Lower leg skin (tissue), 4 donors: ENCODE measurements around the gene SNAP29. TPM values are rescaled to one million over a fixed set of nuclear protein-coding genes. Genes with fewer than 3 reads are reported as not detected.
"Not testable (repeated sequence)": the region's sequence is repeated elsewhere in the genome, so short reads cannot be mapped to it uniquely, and the experiment has no call there.

ENCODE experiments used
- DNase-seq, 2 donors: peaks; one replicate each; pipeline ENCODE4 v3.0.0-alpha.2; 2019; ENCODE audit warnings: low spot score in 2 of 2
- H3K4me3 ChIP-seq: fragments of 200-600 bp; sonication (generic); 2 replicates; pipeline ENCODE4 v1.5.1; 2017; ENCODE audit warnings: mild to moderate bottlenecking, low read depth; ENCODE audit not compliant: poor library complexity, severe bottlenecking
- CTCF ChIP-seq, 3 donors: fragments of 450-650 bp; IDR thresholded peaks; one replicate each; pipeline ENCODE4 v1.5.1; 2016; ENCODE audit warnings: antibody characterized with exemption in 3 of 3, mild to moderate bottlenecking in 3 of 3, moderate library complexity in 2 of 3
- POLR2A ChIP-seq, 2 donors: fragments of 450-650 bp; IDR thresholded peaks; one replicate each; pipeline ENCODE4 v1.6.1; 2016 to 2017; ENCODE audit warnings: antibody characterized with exemption in 2 of 2, mild to moderate bottlenecking in 1 of 2, moderate library complexity in 1 of 2
- WGBS, 2 donors: methylation state at CpG; one replicate each; pipeline ENCODE4 v1.1.5; 2018; 5-methylcytosine and 5-hydroxymethylcytosine counted together
- intact Hi-C: fragments of 100-400 bp; cut with DNase I; formaldehyde crosslinking; loops from one replicate; pipeline ENCODE4 v1.15.0; 2023; ENCODE audit warnings: low total_unique reads
- total RNA-seq, 4 donors: library from RNA; depleted of rRNA; stranded (reverse); fragments of >200 nt; gene quantifications; one replicate each; pipeline ENCODE4 v1.1.0, GENCODE V29; 2016

Gene SNAP29
- total RNA-seq, 4 donors from 2014 or later, result 25.0 to 34.4 (median 32.9) TPM

GRCh38 chr22:20822240-20822639 lies 36.6 kb upstream of the SNAP29 start:
- TF ChIP-seq CTCF (IDR thresholded peaks at IDR 0.05), result no peak
- TF ChIP-seq POLR2A (IDR thresholded peaks at IDR 0.05), result no peak
- 94 to 98% methylated on average over 5 of the region's 5 CpGs for WGBS, 2 donors
- intact Hi-C loops, result no loop called here

GRCh38 chr22:20823264-20823663 lies 35.5 kb upstream of the SNAP29 start:
- H3K4me3 ChIP-seq, result no peak overlapping the region
- no peak for DNase-seq
- intact Hi-C loops, result no loop called here
- WGBS, 2 donors, result 95 to 98% methylated on average over 1 of the region's 1 CpG
- TF ChIP-seq POLR2A (IDR thresholded peaks at IDR 0.05), result no peak
- no peak for TF ChIP-seq CTCF (IDR thresholded peaks at IDR 0.05)

More at GRCh38 chr22:20822240-20822639, 36.6 kb upstream of the SNAP29 start:
- H3K4me3 ChIP-seq, result no peak overlapping the region
- no peak for DNase-seq

- 94 to 97% methylated on average over 4 of the region's 4 CpGs for whole genome bisulfite sequencing, 2 donors
- DNase-seq, intact Hi-C loops, H3K4me3 ChIP-seq: not testable (repeated sequence)
These were observed 33.6 kb upstream of the SNAP29 start for GRCh38 chr22:20825216-20825615.

GRCh38 chr22:20825624-20826023 lies 33.2 kb upstream of the SNAP29 start:
- no peak overlapping the region for H3K4me3 ChIP-seq
- DNase-seq, result no peak

GRCh38 chr22:20826373-20827152 lies 32.2 kb upstream of the SNAP29 start:
- 95 to 99% methylated on average over 5 of the region's 5 CpGs for WGBS, 2 donors
- intact Hi-C loops, H3K4me3 ChIP-seq, DNase-seq: not testable (repeated sequence)

More at GRCh38 chr22:20825624-20826023, 33.2 kb upstream of the SNAP29 start:
- intact Hi-C loops, result no loop called here
- 85 to 90% methylated on average over 6 of the region's 6 CpGs for WGBS, 2 donors
- TF ChIP-seq CTCF (IDR thresholded peaks at IDR 0.05) (no peak), POLR2A (IDR thresholded peaks at IDR 0.05) (no peak)

- DNase-seq, result no peak
- TF ChIP-seq POLR2A (IDR thresholded peaks at IDR 0.05), result no peak
- no peak for TF ChIP-seq CTCF (IDR thresholded peaks at IDR 0.05)
- intact Hi-C loops, result no loop called here
These were observed 29.2 kb upstream of the SNAP29 start for GRCh38 chr22:20829491-20830134.

More at GRCh38 chr22:20829491-20830134, 29.2 kb upstream of the SNAP29 start:
- WGBS, 2 donors, result 96 to 97% methylated on average over 3 of the region's 3 CpGs
- no peak overlapping the region for H3K4me3 ChIP-seq
